Lower leg skin (tissue), 4 donors: Measurements from ENCODE around the gene TPM4. TPM values are rescaled to one million over a fixed set of nuclear protein-coding genes. Genes with fewer than 3 reads are reported as not detected.

Experiments used
- DNase-seq, 2 donors: peaks; one replicate each; pipeline ENCODE4 v3.0.0-alpha.2; 2019; ENCODE audit warnings: low spot score in 2 of 2
- H3K4me3 ChIP-seq: fragments of 200-600 bp; sonication (generic); 2 replicates; pipeline ENCODE4 v1.5.1; 2017; ENCODE audit warnings: mild to moderate bottlenecking, low read depth; ENCODE audit not compliant: poor library complexity, severe bottlenecking
- POLR2A ChIP-seq, 2 donors: fragments of 450-650 bp; IDR thresholded peaks; one replicate each; pipeline ENCODE4 v1.6.1; 2016 to 2017; ENCODE audit warnings: antibody characterized with exemption in 2 of 2, mild to moderate bottlenecking in 1 of 2, moderate library complexity in 1 of 2
- WGBS, 2 donors: methylation state at CpG; one replicate each; pipeline ENCODE4 v1.1.5; 2018; 5-methylcytosine and 5-hydroxymethylcytosine counted together
- intact Hi-C: fragments of 100-400 bp; cut with DNase I; formaldehyde crosslinking; loops from one replicate; pipeline ENCODE4 v1.15.0; 2023; ENCODE audit warnings: low total_unique reads
- total RNA-seq, 4 donors: library from RNA; depleted of rRNA; stranded (reverse); fragments of >200 nt; gene quantifications; one replicate each; pipeline ENCODE4 v1.1.0, GENCODE V29; 2016
- TF ChIP-seq, protein P1 (sequence below), 3 donors: fragments of 450-650 bp; IDR thresholded peaks; one replicate each; pipeline ENCODE4 v1.5.1; 2016; ENCODE audit warnings: antibody characterized with exemption in 3 of 3, mild to moderate bottlenecking in 3 of 3, moderate library complexity in 2 of 3

TPM4 gene
- total RNA-seq, 4 donors from 2014 or later: 217 to 303 (median 267) TPM

DNA sequence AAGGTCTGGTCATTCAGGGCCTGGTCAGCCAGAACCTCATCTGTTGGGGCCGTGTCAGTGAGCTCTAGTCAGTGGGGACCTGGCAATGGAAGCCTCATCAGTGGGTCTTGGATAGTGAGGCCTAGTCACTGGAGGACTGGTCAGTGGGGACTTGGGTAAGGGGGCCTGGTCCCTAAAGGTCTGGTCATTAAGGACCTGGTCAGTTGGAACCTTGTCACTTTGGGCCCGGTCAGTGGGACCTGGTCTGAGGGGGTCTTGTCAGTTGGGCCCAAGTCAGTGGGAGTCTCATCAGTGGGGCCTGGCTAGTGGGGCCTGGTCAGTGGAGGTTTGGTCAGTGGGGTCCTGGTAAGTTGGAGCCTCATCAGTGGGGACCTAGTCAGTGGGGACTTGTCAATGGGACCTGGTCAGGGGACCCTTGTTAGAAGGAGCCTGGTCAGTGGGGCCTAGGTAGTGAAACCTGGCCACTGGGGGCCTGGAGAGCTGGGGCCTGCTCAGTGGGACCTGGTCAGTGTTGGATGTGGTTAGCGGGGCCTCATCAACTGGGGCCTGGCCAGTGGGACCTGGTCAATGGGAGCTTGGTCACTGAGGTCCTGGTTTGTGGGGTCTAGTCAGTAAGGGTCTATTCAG, 43.7 kb upstream of the TPM4 start:
- DNase-seq: peak in 1 of 2 donors; percentile 82
- WGBS, 2 donors: 92 to 94% methylated on average over 3 of the region's 3 CpGs
- intact Hi-C loops: no loop called here
- H3K4me3 ChIP-seq: no peak overlapping the region
- TF ChIP-seq, protein P1, sequence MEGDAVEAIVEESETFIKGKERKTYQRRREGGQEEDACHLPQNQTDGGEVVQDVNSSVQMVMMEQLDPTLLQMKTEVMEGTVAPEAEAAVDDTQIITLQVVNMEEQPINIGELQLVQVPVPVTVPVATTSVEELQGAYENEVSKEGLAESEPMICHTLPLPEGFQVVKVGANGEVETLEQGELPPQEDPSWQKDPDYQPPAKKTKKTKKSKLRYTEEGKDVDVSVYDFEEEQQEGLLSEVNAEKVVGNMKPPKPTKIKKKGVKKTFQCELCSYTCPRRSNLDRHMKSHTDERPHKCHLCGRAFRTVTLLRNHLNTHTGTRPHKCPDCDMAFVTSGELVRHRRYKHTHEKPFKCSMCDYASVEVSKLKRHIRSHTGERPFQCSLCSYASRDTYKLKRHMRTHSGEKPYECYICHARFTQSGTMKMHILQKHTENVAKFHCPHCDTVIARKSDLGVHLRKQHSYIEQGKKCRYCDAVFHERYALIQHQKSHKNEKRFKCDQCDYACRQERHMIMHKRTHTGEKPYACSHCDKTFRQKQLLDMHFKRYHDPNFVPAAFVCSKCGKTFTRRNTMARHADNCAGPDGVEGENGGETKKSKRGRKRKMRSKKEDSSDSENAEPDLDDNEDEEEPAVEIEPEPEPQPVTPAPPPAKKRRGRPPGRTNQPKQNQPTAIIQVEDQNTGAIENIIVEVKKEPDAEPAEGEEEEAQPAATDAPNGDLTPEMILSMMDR (IDR thresholded peaks at IDR 0.05): no peak
- no peak for TF ChIP-seq POLR2A (IDR thresholded peaks at IDR 0.05)

DNA sequence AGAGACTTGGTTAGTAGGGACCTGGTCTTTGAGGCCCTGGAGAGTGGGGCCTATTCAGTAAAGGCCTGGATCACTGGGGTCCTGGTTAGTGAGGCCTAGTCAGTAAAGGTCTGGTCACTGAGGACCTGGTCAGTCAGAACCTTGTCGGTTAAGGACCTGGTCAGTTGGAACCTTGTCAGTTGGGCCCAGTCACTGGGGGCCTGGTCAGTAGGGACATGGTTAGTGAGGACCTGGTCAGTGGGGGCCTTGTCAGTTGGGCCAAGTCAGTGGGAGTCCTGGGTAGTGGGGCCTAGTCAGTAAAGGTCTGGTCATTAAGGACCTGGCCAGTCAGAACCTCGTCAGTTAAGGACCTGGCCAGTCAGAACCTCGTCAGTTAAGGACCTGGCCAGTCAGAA, 43.2 kb upstream of the TPM4 start:
- no peak overlapping the region for H3K4me3 ChIP-seq
- intact Hi-C loops: no loop called here
- WGBS, 2 donors: 86 to 93% methylated on average over 3 of the region's 3 CpGs
- DNase-seq: peak in 1 of 2 donors; percentile 73
- TF ChIP-seq, protein P1 (IDR thresholded peaks at IDR 0.05): no peak
- no peak for TF ChIP-seq POLR2A (IDR thresholded peaks at IDR 0.05)

DNA sequence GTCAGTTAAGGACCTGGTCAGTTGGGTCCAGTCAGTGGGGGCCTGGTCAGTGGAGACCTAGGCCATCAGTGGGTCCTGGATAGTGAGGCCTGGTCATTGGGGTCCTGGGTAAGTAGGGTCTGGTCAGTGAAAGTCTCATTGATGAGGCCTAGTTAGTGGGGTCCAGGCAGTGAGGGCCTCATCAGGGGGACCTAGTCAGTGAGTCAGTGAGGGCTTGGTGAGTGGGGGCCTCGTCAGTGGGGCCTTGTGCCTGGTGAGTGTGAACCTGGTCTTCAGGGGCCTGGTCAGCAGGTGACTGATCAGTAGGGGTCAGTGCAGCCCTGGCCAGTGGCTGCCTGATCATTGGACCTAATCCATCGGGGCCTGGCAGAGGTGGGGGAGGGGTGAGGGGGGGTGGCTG, 42.6 kb upstream of the TPM4 start:
- peak in 1 of 2 donors; percentile 70 for DNase-seq
- intact Hi-C loops: no loop called here
- no peak overlapping the region for H3K4me3 ChIP-seq
- WGBS, 2 donors: 73 to 100% methylated on average over 1 to 2 of the region's 2 CpGs
- TF ChIP-seq POLR2A (IDR thresholded peaks at IDR 0.05): no peak
- TF ChIP-seq, protein P1 (IDR thresholded peaks at IDR 0.05): no peak

DNA sequence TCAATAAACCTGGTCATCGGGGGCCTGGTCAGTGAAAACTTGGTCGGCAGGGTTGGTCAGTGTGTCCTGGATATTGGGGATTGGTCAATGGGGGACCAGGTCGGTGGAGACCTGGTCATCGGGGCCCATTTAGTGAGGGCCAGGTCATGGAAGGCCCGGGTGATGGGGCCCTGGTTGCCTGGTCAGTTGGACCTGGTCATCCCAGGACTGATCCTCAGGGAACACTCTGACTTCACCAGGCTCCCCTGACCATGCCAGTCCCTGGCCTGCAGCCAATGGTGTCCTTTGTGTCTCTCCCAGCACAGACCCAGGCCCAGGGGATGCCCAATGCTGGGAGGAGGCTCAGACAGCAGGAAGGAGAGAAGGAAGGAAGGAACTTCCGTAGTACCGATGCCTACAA, 42.1 kb upstream of the TPM4 start:
- intact Hi-C loops: no loop called here
- H3K4me3 ChIP-seq: no peak overlapping the region
- DNase-seq: no peak
- TF ChIP-seq POLR2A (IDR thresholded peaks at IDR 0.05): no peak
- TF ChIP-seq, protein P1 (IDR thresholded peaks at IDR 0.05): no peak
- WGBS, 2 donors: 85 to 88% methylated on average over 7 of the region's 7 CpGs

DNA sequence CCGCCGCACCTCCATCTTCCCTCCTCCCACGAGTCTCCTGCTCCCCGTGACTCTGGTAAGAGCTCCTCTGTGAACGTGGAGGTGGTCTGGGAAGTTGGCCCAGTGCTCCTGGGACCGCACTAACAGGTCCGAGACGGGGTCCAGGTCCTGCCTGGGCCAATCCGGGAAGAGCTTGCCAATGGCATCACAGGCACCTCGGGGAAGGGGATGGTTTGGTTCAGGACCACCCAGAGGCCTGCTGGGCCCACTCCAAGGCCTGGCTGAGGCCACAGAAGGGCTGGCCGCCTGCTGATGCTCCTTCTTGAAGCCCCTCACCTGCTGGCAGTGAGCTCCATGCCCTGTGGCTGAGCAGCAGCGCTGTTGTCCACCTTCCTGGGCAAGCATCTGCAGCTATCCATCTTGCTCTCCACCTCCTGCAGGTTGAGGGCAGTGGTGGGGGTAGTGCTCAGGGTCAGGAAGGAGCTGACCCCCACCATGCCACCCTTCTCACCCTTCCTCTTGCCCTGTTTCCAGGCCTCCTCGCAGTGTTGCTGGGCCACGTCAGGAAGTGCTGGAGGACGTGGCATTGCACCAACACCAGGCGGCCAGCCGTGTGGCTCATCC, 41.2 kb upstream of the TPM4 start:
- DNase-seq: peak in 1 of 2 donors; percentile 68
- intact Hi-C loops: no loop called here
- WGBS, 2 donors: 65 to 77% methylated on average over 14 to 17 of the region's 17 CpGs
- no peak overlapping the region for H3K4me3 ChIP-seq
- no peak for TF ChIP-seq POLR2A (IDR thresholded peaks at IDR 0.05)
- TF ChIP-seq, protein P1 (IDR thresholded peaks at IDR 0.05): no peak
